GM21737 (cell line): ENCODE data around the gene RRBP1.

Experiments
- ATAC-seq: cut with Tn5 transposase; IDR thresholded peaks from one replicate; pipeline ENCODE4 v1.9.1; 2021; ENCODE audit warnings: mild to moderate bottlenecking, moderate library complexity; ENCODE audit not compliant: unreplicated experiment

The RRBP1 gene, protein sequence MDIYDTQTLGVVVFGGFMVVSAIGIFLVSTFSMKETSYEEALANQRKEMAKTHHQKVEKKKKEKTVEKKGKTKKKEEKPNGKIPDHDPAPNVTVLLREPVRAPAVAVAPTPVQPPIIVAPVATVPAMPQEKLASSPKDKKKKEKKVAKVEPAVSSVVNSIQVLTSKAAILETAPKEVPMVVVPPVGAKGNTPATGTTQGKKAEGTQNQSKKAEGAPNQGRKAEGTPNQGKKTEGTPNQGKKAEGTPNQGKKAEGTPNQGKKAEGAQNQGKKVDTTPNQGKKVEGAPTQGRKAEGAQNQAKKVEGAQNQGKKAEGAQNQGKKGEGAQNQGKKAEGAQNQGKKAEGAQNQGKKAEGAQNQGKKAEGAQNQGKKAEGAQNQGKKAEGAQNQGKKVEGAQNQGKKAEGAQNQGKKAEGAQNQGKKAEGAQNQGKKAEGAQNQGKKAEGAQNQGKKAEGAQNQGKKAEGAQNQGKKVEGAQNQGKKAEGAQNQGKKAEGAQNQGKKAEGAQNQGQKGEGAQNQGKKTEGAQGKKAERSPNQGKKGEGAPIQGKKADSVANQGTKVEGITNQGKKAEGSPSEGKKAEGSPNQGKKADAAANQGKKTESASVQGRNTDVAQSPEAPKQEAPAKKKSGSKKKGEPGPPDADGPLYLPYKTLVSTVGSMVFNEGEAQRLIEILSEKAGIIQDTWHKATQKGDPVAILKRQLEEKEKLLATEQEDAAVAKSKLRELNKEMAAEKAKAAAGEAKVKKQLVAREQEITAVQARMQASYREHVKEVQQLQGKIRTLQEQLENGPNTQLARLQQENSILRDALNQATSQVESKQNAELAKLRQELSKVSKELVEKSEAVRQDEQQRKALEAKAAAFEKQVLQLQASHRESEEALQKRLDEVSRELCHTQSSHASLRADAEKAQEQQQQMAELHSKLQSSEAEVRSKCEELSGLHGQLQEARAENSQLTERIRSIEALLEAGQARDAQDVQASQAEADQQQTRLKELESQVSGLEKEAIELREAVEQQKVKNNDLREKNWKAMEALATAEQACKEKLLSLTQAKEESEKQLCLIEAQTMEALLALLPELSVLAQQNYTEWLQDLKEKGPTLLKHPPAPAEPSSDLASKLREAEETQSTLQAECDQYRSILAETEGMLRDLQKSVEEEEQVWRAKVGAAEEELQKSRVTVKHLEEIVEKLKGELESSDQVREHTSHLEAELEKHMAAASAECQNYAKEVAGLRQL (N-terminal part only)

DNA sequence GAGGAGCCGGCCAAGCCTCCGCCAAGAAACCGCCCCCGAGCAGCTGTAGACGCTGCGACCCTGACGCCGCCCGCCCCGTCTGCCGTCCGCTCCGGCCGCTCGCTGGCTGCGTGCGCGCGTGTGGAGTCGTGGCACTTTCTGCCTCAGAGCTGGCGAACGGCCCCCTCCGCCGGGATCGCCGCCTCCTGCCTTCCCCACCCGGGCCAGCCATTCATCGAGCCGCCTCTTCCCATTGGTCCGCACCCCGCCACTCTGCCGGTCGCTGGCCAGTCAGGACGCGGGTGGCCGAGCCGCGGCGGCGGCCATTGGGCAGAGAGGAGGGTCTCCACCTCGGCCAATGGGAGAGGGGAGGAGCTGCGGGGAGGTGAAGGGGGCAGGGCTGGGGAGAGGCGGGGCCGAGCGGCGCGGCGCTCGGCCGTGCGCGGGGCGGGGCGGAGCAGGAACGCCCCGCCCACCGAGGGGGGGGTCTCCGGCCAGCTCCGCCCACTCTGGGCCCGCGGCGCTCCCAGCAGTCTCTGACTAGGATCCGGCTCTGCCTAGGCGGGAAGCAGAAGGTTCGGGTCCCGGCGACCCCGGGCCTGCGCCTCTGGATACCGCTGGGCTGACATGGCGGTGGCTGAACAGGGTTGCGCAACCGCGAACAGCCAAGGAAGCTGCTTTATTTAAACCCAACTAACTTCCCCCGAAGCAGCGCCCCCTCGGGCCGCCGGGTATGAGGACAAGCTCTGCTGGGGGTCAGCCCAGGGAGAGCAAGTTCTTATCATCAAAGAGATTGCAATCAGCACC lies at the start of gene RRBP1:
Gene RRBP1, minus strand, starts transcription at position 140 of the 786 bp plus-strand sequence. CDS start 21,735 bp downstream, outside the sequence.
- ATAC-seq, result peak; percentile 84

DNA sequence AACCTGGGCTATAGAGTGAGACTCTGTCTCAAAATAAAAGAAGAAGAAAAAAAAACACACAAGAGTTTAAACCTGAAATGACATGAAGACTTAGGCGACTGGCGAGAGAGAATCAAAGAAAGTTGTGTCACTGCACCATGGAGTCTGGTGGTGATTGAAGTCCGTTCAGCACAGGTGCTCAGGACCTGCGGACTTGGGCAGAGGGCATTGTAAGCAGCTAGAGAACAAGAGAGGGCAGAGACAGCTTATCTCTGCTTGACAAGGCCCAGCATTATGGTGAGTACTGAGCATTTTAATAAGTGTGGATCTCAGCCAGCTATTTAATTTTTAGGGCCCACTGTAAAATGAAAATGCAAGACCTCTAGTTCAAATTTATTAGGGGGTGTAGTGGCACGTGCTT lies 49.2 kb upstream of the RRBP1 start:
- no peak for ATAC-seq

DNA sequence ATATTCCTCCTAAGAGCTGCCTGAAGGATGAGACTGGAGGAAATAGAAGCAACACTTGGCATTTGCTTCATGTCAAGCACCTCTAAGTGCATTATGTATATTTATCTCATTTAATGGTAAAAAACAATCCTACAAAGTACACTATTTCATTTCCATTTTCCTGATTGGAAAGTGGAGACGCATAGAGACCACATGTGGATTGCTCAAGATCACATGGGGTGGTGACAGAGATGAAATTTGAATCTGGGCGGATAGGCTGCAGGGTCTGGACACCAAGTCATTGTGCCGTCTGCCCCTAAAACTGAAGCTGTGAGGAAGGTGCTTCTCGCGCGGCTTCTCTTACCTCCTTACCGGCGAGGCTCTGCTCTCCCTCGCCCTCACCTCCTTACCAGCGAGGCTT lies 48.0 kb upstream of the RRBP1 start:
- no peak for ATAC-seq

DNA sequence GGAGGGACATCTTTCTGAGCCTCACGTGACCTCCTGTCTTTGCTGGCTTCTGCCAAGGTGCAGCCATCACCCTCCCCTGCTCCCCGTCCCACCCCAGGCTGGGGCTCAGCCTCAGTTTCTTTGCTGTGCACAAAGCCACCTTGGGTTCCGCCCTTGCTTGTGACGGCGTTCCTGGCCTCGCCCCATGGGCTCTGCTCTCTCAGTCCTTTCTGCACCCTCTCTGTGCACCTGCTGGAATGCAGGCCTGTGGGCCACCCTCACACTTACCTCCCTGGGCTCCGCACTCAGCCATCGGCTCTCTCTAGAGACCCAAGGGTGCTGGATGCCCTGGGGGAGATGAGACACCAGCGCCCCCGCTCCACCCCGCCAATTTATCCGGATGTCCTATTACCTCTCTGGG lies 46.0 kb upstream of the RRBP1 start:
- ATAC-seq, result no peak

DNA sequence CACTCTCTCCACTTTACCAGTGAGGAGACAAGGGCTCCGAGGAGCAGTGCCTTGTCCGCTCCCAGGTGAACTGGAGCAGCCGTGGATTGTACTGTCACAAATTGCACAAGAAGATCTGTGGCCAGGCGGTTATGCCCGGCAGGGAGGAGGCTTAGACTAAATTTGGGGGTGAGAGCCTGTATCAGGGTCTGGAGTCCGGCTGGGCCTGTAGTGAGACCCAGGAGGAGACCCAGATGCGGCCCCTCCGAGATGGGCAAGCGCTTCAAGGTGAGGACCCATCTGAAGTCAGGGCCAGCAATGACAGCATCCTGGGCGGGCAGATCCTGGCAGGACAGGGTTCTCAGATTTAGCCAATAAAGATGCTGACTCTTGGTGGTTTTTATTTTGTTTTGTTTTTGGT lies 45.3 kb upstream of the RRBP1 start:
- ATAC-seq, result no peak

DNA sequence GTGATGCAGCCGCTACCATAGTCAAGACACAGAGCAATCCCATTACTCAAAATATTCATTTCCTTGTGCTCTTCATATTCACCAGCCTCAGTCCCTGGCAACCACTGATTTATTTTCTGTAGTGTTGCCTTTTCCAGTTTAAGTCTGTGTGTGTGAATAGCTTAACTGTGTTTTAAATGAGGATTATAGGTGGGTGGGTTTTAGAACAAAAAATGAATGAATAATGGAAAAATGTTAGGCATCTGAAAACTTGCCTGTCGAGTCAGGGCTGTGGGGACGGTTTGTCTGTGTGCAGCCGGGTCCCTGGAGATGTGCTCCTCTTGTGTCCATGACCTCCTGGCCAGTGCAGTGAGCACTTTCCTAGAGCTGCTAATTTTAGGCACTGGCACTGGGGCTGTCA lies 44.9 kb upstream of the RRBP1 start:
- no peak for ATAC-seq

DNA sequence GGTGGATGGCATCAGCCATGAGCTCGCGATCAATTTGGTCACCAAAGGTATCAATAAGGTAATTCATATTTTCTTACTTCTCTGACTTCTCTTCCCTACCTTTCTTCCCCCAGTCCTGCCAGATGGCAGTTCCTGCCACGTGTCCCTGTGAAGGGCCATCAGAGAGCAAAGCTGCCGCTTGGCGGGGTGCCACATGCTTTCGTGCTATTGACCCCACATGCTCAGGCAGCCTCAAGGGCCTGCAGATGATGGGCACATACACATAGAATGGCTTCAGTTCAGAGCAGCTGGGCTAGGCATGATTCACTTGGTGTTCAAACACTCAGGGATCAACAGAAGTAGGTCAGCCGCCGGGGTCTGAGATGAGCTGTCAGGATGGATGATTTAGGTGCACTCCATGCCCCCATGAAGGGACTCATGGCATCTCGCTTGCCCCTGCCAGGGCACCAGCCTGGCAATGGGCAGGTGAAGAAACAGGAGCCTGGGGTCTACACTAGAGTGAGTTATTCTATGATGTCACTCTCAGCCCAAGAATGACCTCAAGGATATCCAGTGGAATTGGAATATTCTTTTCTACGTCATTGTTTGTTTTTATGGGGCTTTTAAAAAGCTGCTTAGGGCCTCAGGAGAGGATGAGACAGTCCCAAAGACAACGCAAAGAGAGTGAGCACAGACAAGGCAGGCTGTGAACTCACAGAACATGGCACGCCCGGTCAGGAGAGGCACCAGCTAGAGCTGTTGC lies 43.2 kb upstream of the RRBP1 start:
- ATAC-seq, result no peak

DNA sequence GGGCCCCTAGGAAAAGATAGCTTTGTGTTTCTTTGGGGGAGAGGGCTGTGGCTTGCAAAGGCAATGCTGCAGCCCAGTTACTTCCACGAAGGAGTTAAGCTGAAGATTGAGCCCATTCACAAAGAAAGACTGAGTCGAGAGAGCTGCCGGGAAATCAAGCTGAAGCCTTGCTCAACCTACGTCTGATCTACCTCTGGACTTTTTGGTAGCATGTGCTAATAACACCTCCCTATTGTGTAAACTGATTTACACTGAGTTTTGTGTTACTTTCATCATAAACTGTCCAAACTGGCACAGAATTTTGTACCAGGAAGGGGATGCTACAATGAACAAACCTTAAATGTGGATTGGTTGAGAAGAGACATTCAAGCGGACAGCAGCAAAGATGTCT lies 41.3 kb upstream of the RRBP1 start:
- ATAC-seq, result no peak

DNA sequence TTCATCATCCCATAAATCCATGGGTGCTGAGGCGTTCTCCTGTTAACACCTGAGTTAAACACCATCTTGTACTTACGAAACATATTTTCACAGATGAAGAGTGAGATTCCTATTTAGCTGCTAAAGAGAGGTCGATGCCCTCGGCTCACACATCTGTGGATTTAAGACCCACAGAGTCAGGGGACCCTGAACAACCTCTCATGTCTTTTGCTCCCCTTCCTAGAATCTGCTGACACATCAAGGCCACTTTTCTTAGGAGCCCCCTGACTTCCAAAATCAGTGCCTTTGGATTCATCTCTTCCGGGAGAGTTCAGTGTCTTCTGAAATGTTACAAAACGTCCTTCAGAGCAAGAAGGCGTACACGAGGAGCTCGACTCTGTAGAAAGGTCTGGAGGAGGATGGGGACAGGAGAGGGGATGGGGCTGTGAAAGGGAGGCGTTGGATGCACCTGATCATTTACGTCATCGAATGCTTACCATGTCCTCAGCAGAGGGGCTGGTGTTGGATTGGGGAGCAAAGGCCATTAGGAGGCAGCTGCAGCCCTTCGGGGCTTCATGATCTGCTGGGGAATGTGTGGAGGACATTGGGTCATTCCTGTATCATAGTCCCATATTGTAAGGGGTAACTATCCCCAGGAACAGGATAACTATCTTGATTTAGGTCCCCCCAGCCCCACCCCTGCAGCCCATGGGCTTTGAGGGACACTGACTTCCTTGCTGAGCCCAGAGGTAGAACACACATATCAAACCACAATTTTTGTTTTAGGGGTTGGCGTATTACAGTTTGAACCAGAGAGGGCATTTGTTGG lies 40.7 kb upstream of the RRBP1 start:
- no peak for ATAC-seq

DNA sequence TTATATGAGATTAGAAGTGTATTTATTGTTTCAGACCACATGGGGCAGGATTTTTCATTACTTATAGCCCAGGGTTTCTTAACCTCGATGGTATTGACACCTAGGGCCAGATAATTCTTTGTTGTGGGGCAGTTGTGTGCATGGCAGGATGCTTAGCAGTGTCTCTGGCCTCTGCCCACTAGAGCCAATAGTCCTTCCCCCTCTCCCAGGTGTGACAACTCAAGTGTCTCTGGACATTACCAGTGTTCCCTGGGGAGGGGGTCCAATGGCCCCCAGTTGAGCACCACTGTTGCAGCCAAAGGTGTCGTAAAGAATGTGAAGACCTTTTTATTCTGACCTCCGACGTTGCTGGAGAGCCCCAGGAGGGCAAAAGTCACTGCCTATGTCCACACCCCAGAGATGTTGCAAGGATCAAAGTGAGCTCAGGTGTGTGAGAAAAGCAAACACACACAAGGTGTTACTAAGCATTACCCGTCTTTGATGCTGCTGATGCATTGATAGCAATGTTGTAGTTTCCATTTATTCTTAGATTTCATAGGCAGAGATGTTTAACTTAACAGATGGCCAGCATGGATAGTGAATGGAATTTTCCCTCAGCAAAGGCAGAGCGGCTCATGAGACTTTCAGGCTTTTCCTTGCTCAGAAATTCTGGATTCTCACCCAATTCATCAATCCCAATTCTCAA lies 39.9 kb upstream of the RRBP1 start:
- no peak for ATAC-seq

DNA sequence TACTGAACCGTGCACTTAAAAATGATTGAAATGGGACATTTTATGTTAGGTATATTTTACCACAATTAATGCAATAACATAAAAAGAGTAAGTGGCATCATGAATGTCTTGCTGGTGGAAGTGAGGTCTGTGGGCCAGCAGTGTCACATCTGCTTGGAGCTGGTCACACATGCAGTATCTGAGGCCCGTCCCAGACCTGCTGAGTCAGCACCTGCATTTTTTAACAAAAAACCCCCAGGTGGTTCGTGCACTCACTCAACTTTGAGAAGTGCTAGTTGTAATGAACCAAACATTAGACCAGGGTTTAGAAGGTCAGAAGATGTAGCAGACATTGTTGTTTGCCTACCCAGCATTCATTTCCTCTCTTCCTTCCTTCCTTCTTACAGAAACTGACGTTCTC lies 38.7 kb upstream of the RRBP1 start:
- ATAC-seq, result no peak

DNA sequence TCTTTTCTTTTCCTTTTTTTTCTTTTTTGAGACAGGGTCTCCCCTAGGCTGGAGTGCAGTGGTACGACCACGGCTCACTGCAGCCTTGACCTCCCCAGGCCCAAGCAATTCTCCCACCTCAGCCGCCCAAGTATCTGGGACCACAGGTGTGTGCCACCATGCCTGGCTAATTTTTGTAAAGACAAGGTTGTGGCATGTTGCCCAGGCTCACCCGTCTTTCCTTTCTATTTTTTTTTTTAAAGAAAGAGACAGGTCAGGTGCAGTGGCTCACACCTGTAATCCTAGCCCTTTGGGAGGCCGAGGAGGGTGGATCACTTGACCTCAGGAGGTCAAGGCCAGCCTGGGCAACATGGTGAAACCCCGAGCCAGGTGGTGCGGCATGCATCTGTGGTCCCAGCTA lies 34.3 kb upstream of the RRBP1 start:
- no peak for ATAC-seq

DNA sequence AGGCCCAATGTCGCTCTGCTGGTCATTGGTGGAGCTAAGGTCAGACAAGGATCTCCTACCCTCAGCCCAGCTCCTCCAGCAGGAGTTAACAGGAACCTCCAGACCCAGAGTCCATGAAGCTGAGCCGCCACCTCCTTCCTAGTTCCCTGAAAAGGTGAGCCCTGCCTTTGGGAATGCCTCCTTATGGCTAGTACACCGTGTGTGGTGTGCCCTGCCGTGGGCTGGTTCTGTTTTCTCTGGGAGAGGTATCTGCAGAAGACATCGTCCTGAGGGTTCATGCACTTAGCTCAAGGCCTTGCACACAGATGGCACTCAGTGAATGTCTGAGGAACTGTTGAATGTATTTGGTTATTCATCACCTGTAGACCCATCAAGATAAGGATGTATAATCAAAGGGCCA lies 33.0 kb upstream of the RRBP1 start:
- ATAC-seq, result no peak

DNA sequence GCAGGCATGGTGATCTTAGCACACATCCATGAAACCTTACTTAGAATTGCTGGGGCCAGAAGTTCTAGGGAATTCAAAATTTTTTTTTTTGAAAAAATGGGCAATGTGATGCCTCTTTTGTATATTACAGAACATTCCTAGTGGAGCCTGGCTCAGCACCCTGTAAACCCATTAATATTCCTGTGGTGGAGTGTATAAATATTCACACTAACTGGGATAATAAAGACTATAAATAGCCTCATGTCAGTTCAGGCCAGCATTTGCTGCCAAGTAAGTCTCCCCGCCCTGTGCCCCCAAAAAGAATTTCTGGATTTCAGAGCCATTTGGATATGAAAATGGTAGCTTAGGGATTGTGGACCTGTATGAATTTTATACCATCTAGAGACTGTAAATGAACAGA lies 32.6 kb upstream of the RRBP1 start:
- no peak for ATAC-seq

DNA sequence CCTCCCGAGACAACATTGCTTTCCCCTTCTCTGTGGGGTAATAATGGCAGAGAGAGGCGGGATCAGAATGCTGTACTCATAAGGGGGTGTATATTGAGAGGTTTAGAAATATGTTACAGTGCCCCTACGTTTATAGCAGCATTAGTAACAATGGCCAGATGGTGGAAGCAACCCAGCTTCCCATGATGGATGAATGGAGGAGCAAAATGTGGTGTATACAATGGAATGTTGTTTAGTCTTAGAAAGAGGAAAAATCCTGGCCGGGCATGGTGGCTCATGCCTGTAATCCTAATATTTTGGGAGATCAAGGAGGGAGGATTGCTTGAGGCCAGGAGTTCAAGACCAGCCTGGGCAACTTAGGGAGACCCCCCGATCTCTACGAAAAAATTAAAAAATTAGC lies 30.7 kb upstream of the RRBP1 start:
- ATAC-seq, result no peak

DNA sequence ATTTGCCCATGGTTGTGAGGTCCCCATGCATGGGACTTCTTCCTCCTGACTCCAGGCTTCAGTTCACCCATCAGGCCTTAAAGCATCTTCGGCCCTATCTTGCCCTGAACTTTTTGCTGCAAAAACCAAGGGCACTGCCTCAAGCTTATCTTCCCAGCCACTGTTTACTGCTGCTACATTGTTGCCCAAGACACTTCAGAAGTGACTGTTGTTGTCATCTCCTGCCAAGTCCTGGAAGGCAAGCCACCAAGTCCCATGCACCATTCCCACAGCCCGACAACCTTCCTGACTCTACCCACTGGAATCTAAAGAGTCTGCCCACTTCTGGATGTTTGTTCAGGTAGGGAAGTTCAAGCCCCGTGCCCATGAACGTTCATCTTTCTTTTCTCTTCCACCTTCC lies 30.2 kb upstream of the RRBP1 start:
- no peak for ATAC-seq

DNA sequence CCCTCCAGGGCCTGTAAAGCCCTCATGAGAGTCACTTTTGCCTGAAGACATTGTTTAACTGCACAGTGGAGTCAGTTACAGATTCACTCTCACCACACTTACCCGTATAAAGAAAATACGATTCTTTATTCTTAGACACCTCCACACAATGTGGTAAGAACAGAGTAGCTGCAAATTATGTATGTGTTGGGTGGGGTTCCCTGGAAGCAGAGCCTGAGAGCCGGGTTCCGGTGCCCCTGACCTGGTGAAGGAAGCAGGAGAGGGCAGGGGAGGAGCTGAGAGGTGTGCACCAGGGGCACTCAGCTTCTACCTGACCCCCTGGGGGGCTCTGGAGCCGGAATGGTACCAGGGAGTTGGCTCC lies 29.2 kb upstream of the RRBP1 start:
- ATAC-seq, result no peak

DNA sequence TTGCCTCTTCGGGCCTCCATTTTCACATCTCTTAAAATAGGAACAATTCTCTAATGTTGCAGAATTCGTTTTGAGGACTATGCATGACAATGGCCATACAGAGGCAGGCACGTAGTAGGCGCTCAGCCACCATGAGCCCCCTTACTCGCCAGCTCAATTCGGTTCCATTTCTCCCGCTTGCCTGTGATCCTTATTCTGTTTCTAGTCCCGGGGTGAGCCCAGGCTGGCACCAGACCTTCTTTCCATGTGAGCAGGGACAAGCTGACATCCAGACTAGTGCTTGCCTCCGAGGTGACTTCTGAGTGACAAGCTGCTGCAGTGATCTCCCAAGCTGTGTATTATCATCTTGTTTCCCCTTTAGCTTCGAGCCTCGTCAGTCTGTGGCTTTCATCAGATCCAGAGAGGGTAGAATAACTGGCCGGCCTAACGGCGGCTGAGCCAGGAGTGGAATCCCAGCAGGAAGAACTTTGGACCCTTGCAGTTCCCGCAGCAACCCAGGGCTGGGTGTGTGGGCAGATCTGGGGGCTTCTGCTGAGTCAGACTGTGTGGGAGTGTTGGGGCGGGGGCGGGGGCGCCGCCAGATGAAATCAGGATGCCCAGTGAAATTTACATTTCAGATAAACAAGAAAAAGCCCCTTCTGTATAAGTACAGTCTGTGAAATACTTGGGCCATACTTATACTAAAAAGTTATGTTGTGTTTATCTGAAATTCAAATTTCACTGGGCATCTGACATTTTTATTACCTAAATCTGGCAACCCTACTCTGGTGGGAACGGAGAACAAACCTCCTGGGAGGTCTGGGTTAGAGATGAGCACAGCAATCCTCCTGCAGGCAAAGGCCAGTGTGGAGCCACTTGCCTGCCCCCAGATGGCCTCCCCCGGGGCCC lies 28.6 kb upstream of the RRBP1 start:
- ATAC-seq, result no peak
